ENCODE results near the gene KIDINS220.

The KIDINS220 gene

DNA sequence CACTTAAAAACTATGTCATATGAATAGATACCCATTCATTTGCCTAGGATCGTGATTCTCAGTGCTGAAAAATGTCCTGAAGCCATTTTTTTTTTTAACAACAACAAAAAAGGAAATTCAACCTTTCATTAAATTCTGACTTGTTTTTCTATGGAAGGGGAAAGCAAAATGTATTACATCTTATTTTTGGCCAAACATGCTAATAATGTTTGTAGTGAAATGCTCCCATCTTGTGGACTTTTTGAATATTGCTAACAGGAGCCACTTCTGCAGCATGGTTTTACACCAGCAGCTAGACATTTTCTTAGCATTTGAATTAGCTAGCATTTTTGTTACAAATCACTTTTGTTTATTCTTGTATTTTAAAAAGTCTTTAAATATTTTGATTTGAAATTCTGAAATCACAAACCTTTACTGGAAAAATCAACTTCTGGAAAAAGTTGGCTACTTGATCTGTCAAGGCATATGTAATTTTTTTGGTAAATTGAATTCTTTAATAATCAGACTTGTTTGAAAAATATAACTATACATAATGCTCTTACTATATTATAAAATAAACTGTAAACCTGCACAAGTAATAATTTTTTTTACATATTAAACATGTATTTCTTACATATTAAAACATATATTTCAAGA lies 75.8 kb downstream of the KIDINS220 start:
- Histone ChIP-seq H3K9ac (ENCODE audit: low read depth, low read length) (no peak overlapping the region), H3K9me3 (ENCODE audit: control insufficient read depth, insufficient read depth, low read length) (no peaks in the 10 kb centered on the region), H3K4me3 (ENCODE audit: low read depth, low read length) (no peak overlapping the region), H3K4me1 (ENCODE audit: control insufficient read depth, insufficient read depth, low read length) (no peaks in the 10 kb centered on the region), H3K36me3 (ENCODE audit: control insufficient read depth, insufficient read depth, low read length) (peaks cover 4% of the 10 kb centered on the region), H3K27me3 (ENCODE audit: control insufficient read depth, insufficient read depth, low read length) (no peaks in the 10 kb centered on the region)

DNA sequence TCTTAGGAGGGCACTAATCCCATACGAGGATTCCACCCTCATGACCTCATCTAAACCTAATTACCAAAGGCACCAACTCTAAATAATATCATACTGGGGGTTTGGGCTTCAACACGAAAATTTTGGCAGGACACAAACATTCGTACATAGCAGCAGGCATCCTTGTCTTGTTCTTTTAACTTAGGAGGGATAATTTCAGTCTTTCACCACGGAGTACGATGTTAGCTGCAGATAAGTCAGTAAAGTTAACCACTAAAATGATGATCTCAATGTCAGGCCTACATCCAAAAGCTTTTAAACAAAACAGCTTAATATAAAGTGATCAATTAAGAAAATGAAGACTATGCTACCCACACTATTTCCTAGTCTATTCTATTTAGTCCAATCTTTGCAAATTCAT lies 80.7 kb downstream of the KIDINS220 start:
- no peak overlapping the region for H3K4me3 ChIP-seq (ENCODE audit: low read depth, low read length)
- H3K36me3 ChIP-seq (ENCODE audit: control insufficient read depth, insufficient read depth, low read length), result peaks cover 4% of the 10 kb centered on the region
- no peak overlapping the region for H3K9ac ChIP-seq (ENCODE audit: low read depth, low read length)
- no peaks in the 10 kb centered on the region for H3K4me1 ChIP-seq (ENCODE audit: control insufficient read depth, insufficient read depth, low read length)
- no peaks in the 10 kb centered on the region for H3K27me3 ChIP-seq (ENCODE audit: control insufficient read depth, insufficient read depth, low read length)
- H3K9me3 ChIP-seq (ENCODE audit: control insufficient read depth, insufficient read depth, low read length), result no peaks in the 10 kb centered on the region

- no peaks in the 10 kb centered on the region for H3K4me1 ChIP-seq (ENCODE audit: control insufficient read depth, insufficient read depth, low read length)
- peaks cover 4% of the 10 kb centered on the region for H3K36me3 ChIP-seq (ENCODE audit: control insufficient read depth, insufficient read depth, low read length)
- no peaks in the 10 kb centered on the region for H3K9me3 ChIP-seq (ENCODE audit: control insufficient read depth, insufficient read depth, low read length)
- no peak overlapping the region for H3K9ac ChIP-seq (ENCODE audit: low read depth, low read length)
- no peaks in the 10 kb centered on the region for H3K27me3 ChIP-seq (ENCODE audit: control insufficient read depth, insufficient read depth, low read length)
- no peak overlapping the region for H3K4me3 ChIP-seq (ENCODE audit: low read depth, low read length)
Measured at GRCh38 chr2:8756230-8756629, 81.2 kb downstream of the KIDINS220 start.

DNA sequence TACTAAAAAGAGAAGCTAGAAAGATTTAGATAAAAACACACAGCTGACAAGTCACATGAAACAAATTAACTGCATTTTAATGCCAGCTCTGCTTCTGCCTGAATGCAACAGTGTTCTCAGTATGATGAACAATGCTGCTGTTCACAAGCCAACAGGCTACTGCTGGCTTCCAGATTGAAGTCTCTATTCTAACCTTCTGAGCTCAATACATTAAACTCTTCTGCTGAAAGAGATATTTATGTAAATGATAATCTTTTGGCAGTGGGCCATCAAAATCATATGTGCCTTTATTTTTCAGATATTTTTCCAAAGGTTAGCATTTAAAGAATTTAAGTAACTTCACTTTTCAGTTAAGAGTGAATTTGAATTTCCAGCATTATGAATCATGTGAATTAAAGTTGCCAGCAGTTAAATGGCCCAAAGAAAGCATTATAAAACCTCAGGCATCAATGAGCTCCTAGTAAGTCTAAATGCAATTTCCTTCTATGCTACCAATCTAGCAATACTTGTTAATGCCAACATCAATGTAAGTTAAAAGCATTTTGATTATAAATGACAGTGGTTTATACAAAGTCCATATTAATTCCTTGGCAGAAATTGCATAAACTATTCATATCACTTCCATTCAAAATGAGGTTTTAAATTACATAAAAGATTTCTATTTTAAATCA lies 83.2 kb downstream of the KIDINS220 start:
- Histone ChIP-seq H3K36me3 (ENCODE audit: control insufficient read depth, insufficient read depth, low read length) (peaks cover 4% of the 10 kb centered on the region), H3K9ac (ENCODE audit: low read depth, low read length) (no peak overlapping the region)

DNA sequence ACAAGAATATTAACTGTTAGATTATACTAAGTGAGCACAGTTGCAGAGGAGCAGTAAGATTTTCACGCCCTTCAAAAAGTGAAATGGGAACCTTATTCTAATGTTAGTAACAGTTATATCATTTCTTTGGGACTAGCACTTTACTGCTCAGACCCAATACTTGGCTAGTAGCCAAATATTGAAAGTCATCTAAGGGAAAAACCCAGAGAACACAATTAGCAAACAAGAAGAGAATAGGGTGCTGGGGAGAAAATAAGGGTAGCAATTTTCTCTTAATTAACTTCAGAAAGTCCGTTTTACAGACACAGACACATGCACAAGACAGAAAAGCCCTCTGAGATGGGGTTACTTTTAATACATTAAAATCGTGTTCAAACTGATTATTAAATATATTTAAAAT lies 83.8 kb downstream of the KIDINS220 start:
- H3K4me3 ChIP-seq (ENCODE audit: low read depth, low read length), result no peak overlapping the region
- no peaks in the 10 kb centered on the region for H3K27me3 ChIP-seq (ENCODE audit: control insufficient read depth, insufficient read depth, low read length)
- no peaks in the 10 kb centered on the region for H3K4me1 ChIP-seq (ENCODE audit: control insufficient read depth, insufficient read depth, low read length)
- no peak overlapping the region for H3K9ac ChIP-seq (ENCODE audit: low read depth, low read length)
- peaks cover 4% of the 10 kb centered on the region for H3K36me3 ChIP-seq (ENCODE audit: control insufficient read depth, insufficient read depth, low read length)
- H3K9me3 ChIP-seq (ENCODE audit: control insufficient read depth, insufficient read depth, low read length), result no peaks in the 10 kb centered on the region

More for the DNA sequence above, 83.2 kb downstream of the KIDINS220 start:
- Histone ChIP-seq H3K4me1 (ENCODE audit: control insufficient read depth, insufficient read depth, low read length) (no peaks in the 10 kb centered on the region), H3K4me3 (ENCODE audit: low read depth, low read length) (no peak overlapping the region), H3K27me3 (ENCODE audit: control insufficient read depth, insufficient read depth, low read length) (no peaks in the 10 kb centered on the region), H3K9me3 (ENCODE audit: control insufficient read depth, insufficient read depth, low read length) (no peaks in the 10 kb centered on the region)

GRCh38 chr2:8752385-8752784 lies 85.0 kb downstream of the KIDINS220 start:
- Histone ChIP-seq H3K4me1 (ENCODE audit: control insufficient read depth, insufficient read depth, low read length) (no peaks in the 10 kb centered on the region), H3K9ac (ENCODE audit: low read depth, low read length) (no peak overlapping the region), H3K36me3 (ENCODE audit: control insufficient read depth, insufficient read depth, low read length) (peaks cover 4% of the 10 kb centered on the region), H3K9me3 (ENCODE audit: control insufficient read depth, insufficient read depth, low read length) (no peaks in the 10 kb centered on the region), H3K27me3 (ENCODE audit: control insufficient read depth, insufficient read depth, low read length) (no peaks in the 10 kb centered on the region), H3K4me3 (ENCODE audit: low read depth, low read length) (no peak overlapping the region)

DNA sequence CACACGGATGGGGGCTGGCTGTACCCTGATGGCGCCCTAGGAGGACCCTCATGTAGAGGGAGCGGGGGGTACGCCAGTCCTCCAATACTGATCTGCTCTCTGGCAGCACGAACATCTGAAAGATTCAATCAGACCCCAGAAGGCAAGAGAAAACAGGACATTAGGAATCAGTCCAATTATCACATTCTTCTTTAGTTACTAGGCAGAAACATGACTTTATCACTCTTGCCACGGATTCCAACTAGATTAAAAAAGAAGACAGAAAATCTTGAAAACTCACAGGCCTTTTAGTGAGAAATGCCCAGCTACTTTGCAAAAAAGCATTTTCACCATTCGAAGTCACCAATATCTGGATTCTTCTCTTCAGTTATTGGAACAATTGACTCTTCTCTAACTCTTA lies 87.2 kb downstream of the KIDINS220 start:
- H3K9ac ChIP-seq (ENCODE audit: low read depth, low read length), result no peak overlapping the region
- no peaks in the 10 kb centered on the region for H3K27me3 ChIP-seq (ENCODE audit: control insufficient read depth, insufficient read depth, low read length)
- H3K36me3 ChIP-seq (ENCODE audit: control insufficient read depth, insufficient read depth, low read length), result no peaks in the 10 kb centered on the region
- no peak overlapping the region for H3K4me3 ChIP-seq (ENCODE audit: low read depth, low read length)
- no peaks in the 10 kb centered on the region for H3K9me3 ChIP-seq (ENCODE audit: control insufficient read depth, insufficient read depth, low read length)
- no peaks in the 10 kb centered on the region for H3K4me1 ChIP-seq (ENCODE audit: control insufficient read depth, insufficient read depth, low read length)

DNA sequence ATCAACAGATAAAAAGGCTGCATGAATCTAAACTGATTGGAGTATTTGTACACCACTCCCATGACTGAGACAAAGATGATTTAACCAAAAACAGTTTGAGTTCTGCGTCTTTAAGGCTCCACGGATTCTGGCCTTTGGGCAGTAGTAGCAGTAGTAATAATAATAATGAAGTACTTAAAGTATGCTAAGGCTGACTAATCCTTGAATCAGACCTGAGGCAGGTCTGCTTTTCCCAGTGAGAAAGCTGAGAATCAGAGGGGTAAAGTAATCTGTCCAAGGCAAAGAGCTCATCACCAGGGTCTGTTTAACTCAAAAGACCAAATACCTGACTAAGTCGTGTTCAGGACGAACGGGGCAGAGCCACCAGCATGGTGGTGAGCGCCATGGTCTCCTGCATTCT lies 94.2 kb downstream of the KIDINS220 start:
- Histone ChIP-seq H3K9me3 (ENCODE audit: control insufficient read depth, insufficient read depth, low read length) (no peaks in the 10 kb centered on the region), H3K4me1 (ENCODE audit: control insufficient read depth, insufficient read depth, low read length) (no peaks in the 10 kb centered on the region), H3K27me3 (ENCODE audit: control insufficient read depth, insufficient read depth, low read length) (no peaks in the 10 kb centered on the region), H3K36me3 (ENCODE audit: control insufficient read depth, insufficient read depth, low read length) (no peaks in the 10 kb centered on the region), H3K4me3 (ENCODE audit: low read depth, low read length) (no peak overlapping the region), H3K9ac (ENCODE audit: low read depth, low read length) (no peak overlapping the region)

DNA sequence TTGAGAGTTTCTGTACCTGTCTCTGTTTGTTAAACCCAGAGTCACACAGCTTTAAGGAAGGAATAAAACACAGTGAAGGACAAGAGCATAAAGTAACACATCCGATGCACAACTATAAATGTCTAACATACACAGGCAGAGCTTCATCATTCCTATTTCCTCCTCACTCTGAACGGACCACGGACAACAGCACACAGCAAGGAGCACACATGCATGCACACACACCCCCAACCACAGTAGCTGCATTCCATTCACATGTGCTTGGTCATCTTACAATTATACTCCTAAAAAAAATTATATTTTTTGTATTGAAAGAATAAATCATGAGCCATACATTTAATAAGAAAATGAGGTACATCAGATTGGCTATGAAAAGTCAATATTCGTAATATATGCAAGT lies 97.3 kb downstream of the KIDINS220 start:
- no peaks in the 10 kb centered on the region for H3K27me3 ChIP-seq (ENCODE audit: control insufficient read depth, insufficient read depth, low read length)
- H3K9ac ChIP-seq (ENCODE audit: low read depth, low read length), result no peak overlapping the region
- H3K9me3 ChIP-seq (ENCODE audit: control insufficient read depth, insufficient read depth, low read length), result no peaks in the 10 kb centered on the region
- no peak overlapping the region for H3K4me3 ChIP-seq (ENCODE audit: low read depth, low read length)
- H3K36me3 ChIP-seq (ENCODE audit: control insufficient read depth, insufficient read depth, low read length), result no peaks in the 10 kb centered on the region
- H3K4me1 ChIP-seq (ENCODE audit: control insufficient read depth, insufficient read depth, low read length), result no peaks in the 10 kb centered on the region

GRCh38 chr2:8737571-8738175 lies 99.7 kb downstream of the KIDINS220 start:
- H3K4me1 ChIP-seq (ENCODE audit: control insufficient read depth, insufficient read depth, low read length), result no peaks in the 10 kb centered on the region
- H3K27me3 ChIP-seq (ENCODE audit: control insufficient read depth, insufficient read depth, low read length), result no peaks in the 10 kb centered on the region
- peaks cover 2% of the 10 kb centered on the region for H3K36me3 ChIP-seq (ENCODE audit: control insufficient read depth, insufficient read depth, low read length)
- H3K4me3 ChIP-seq (ENCODE audit: low read depth, low read length), result no peak overlapping the region
- no peaks in the 10 kb centered on the region for H3K9me3 ChIP-seq (ENCODE audit: control insufficient read depth, insufficient read depth, low read length)
- H3K9ac ChIP-seq (ENCODE audit: low read depth, low read length), result no peak overlapping the region

- peaks cover 2% of the 10 kb centered on the region for H3K36me3 ChIP-seq (ENCODE audit: control insufficient read depth, insufficient read depth, low read length)
Measured at GRCh38 chr2:8732601-8733000, 104.8 kb downstream of the KIDINS220 start.

GRCh38 chr2:8729939-8730338 lies 107.5 kb downstream of the KIDINS220 start:
- no peak overlapping the region for H3K4me3 ChIP-seq (ENCODE audit: low read depth, low read length)
- H3K27me3 ChIP-seq (ENCODE audit: control insufficient read depth, insufficient read depth, low read length), result no peaks in the 10 kb centered on the region
- H3K9ac ChIP-seq (ENCODE audit: low read depth, low read length), result no peak overlapping the region
- H3K9me3 ChIP-seq (ENCODE audit: control insufficient read depth, insufficient read depth, low read length), result no peaks in the 10 kb centered on the region
- H3K4me1 ChIP-seq (ENCODE audit: control insufficient read depth, insufficient read depth, low read length), result no peaks in the 10 kb centered on the region
- peaks cover 2% of the 10 kb centered on the region for H3K36me3 ChIP-seq (ENCODE audit: control insufficient read depth, insufficient read depth, low read length)

More at GRCh38 chr2:8732601-8733000, 104.8 kb downstream of the KIDINS220 start:
- Histone ChIP-seq H3K27me3 (ENCODE audit: control insufficient read depth, insufficient read depth, low read length) (no peaks in the 10 kb centered on the region), H3K9ac (ENCODE audit: low read depth, low read length) (no peak overlapping the region), H3K4me1 (ENCODE audit: control insufficient read depth, insufficient read depth, low read length) (no peaks in the 10 kb centered on the region), H3K4me3 (ENCODE audit: low read depth, low read length) (no peak overlapping the region), H3K9me3 (ENCODE audit: control insufficient read depth, insufficient read depth, low read length) (no peaks in the 10 kb centered on the region)
